HepG2 (cell line): ENCODE data around the gene AARS1. TPM values are rescaled to one million over a fixed set of nuclear protein-coding genes. Genes with fewer than 3 reads are reported as not detected.

ENCODE experiments used
- AGO1 ChIP-seq: fragments of 200-400 bp; formaldehyde crosslinking; IDR thresholded peaks from 2 replicates; pipeline ENCODE4 v1.6.1; 2017; ENCODE audit warnings: mild to moderate bottlenecking, low read depth, low read length, moderate library complexity; ENCODE audit not compliant: poor library complexity, severe bottlenecking
- ATF6 ChIP-seq: sonication (generic); formaldehyde crosslinking; conservative IDR thresholded peaks from 2 replicates; pipeline ENCODE4 v1.4.0; 2020; ENCODE audit warnings: missing genetic modification reagents
- DDIT3 ChIP-seq: sonication (generic); formaldehyde crosslinking; IDR thresholded peaks from 2 replicates; pipeline ENCODE4 v1.4.0; 2020; ENCODE audit warnings: mild to moderate bottlenecking, missing genetic modification reagents
- IKZF1 ChIP-seq: fragments of 450-650 bp; IDR thresholded peaks from 2 replicates; pipeline ENCODE4 v1.7.1; 2016
- MTA3 ChIP-seq: sonication (generic); formaldehyde crosslinking; IDR thresholded peaks from 2 replicates; pipeline ENCODE4 v1.4.0; 2020; ENCODE audit warnings: missing genetic modification reagents
- PREB ChIP-seq: sonication (generic); formaldehyde crosslinking; IDR thresholded peaks from 2 replicates; pipeline ENCODE4 v1.4.0; 2020; ENCODE audit warnings: missing genetic modification reagents
- SMAD1 ChIP-seq: sonication (generic); formaldehyde crosslinking; IDR thresholded peaks from 2 replicates; pipeline ENCODE4 v1.4.0; 2020; ENCODE audit warnings: missing genetic modification reagents, low read depth, mild to moderate bottlenecking, borderline replicate concordance
- YY1 ChIP-seq: IDR thresholded peaks from 2 replicates; pipeline ENCODE4 v1.6.1; 2011; ENCODE audit warnings: low read length, low read depth, moderate library complexity, mild to moderate bottlenecking; ENCODE audit not compliant: insufficient read depth, insufficient replicate concordance
- ZNF136 ChIP-seq: sonication (generic); formaldehyde crosslinking; IDR thresholded peaks from 2 replicates; pipeline ENCODE4 v1.8.1; 2022; ENCODE audit warnings: low read depth, mild to moderate bottlenecking, moderate library complexity, missing genetic modification reagents
- ZNF264 ChIP-seq: sonication (generic); formaldehyde crosslinking; IDR thresholded peaks from 2 replicates; pipeline ENCODE4 v1.4.0; 2020; ENCODE audit warnings: missing genetic modification reagents
- ZNF276 ChIP-seq: sonication (generic); formaldehyde crosslinking; IDR thresholded peaks from 2 replicates; pipeline ENCODE4 v1.4.0; 2020; ENCODE audit warnings: mild to moderate bottlenecking, low read depth, missing genetic modification reagents
- ZNF460 ChIP-seq: sonication (generic); formaldehyde crosslinking; IDR thresholded peaks from 2 replicates; pipeline ENCODE4 v1.5.1; 2020; ENCODE audit warnings: missing genetic modification reagents, mild to moderate bottlenecking, borderline replicate concordance
- ZNF609 ChIP-seq: sonication (generic); formaldehyde crosslinking; IDR thresholded peaks from 2 replicates; pipeline ENCODE4 v1.4.0; 2020; ENCODE audit warnings: mild to moderate bottlenecking, missing genetic modification reagents, borderline replicate concordance
- ZNF615 ChIP-seq: sonication (generic); formaldehyde crosslinking; IDR thresholded peaks from 2 replicates; pipeline ENCODE4 v1.5.0; 2020; ENCODE audit warnings: mild to moderate bottlenecking, missing genetic modification reagents, borderline replicate concordance
- ZNF761 ChIP-seq: sonication (generic); formaldehyde crosslinking; conservative IDR thresholded peaks from 2 replicates; pipeline ENCODE4 v1.4.0; 2020; ENCODE audit warnings: mild to moderate bottlenecking, missing genetic modification reagents
- ZNF781 ChIP-seq: sonication (generic); formaldehyde crosslinking; IDR thresholded peaks from 2 replicates; pipeline ENCODE4 v1.5.1; 2020; ENCODE audit warnings: borderline replicate concordance, mild to moderate bottlenecking, missing genetic modification reagents; ENCODE audit errors: not compliant biosample characterization
- ZSCAN12 ChIP-seq: sonication (generic); formaldehyde crosslinking; IDR thresholded peaks from 2 replicates; pipeline ENCODE4 v1.9.0; 2021; ENCODE audit warnings: mild to moderate bottlenecking, missing genetic modification reagents
- ZSCAN21 ChIP-seq: sonication (generic); formaldehyde crosslinking; IDR thresholded peaks from 2 replicates; pipeline ENCODE4 v1.8.0; 2022; ENCODE audit warnings: mild to moderate bottlenecking, missing genetic modification reagents, moderate library complexity, borderline replicate concordance
- polyA plus RNA-seq, 8 experiments: library from polyadenylated mRNA; depleted of rRNA in 3 of 8; stranded (reverse) in 7 of 8; unstranded in 1 of 8; fragments of >200 nt; fragmentation: Illumina TruSeq in 4 of 8; extraction: Trizol in 4 of 8; gene quantifications; 2 replicates each; pipeline versions ENCODE4 v1.2.1 to v1.2.3, GENCODE V29; 2011 to 2016; ENCODE audit warnings: low read depth in 4 of 8, missing spikeins in 1 of 8, mixed read lengths in 1 of 8; ENCODE audit not compliant: insufficient read depth in 1 of 8
- total RNA-seq, 5 experiments: library from RNA; depleted of rRNA; stranded (reverse); fragments of >200 nt; fragmentation: Illumina TruSeq; extraction: Trizol; gene quantifications; 2 replicates each; pipeline ENCODE4 v1.2.3, GENCODE V29; 2016; ENCODE audit warnings: low read depth in 1 of 5

Gene AARS1
- total and polyA plus RNA-seq, 2 of the 13 experiments (the other 11 are each of a cell fraction or from before 2014, with no cell fraction given) = 107 to 132 TPM

- peak; percentile 80 for TF ChIP-seq ZNF609 (CRISPR knock-in tag)
- no peak for TF ChIP-seq MTA3 (CRISPR knock-in tag)
- no peak for TF ChIP-seq PREB (CRISPR knock-in tag)
- peak; percentile 96 for TF ChIP-seq AGO1
- no peak for TF ChIP-seq IKZF1
- TF ChIP-seq DDIT3 (CRISPR knock-in tag) = no peak
- TF ChIP-seq SMAD1 (CRISPR knock-in tag) = peak; percentile 81; the same call in 1 of the 2 replicates
- TF ChIP-seq ZSCAN12 (CRISPR knock-in tag) = peak; percentile 90; the same call in 1 of the 2 replicates
- peak; percentile 46; the same call in 1 of the 2 replicates for TF ChIP-seq ZNF460
- 0 out of 2 replicates have a peak, but pooled peaks have one; percentile 67 for TF ChIP-seq ATF6
- no peak for TF ChIP-seq ZNF615
- TF ChIP-seq ZNF136 (CRISPR knock-in tag) = 0 out of 2 replicates have a peak, but pooled peaks have one; percentile 90
- peak; percentile 93 for TF ChIP-seq YY1
- no peak for TF ChIP-seq ZNF781 (CRISPR knock-in tag)
- no peak; the same call in 1 of the 2 replicates for TF ChIP-seq ZNF264
- no peak for TF ChIP-seq ZNF276 (CRISPR knock-in tag)
- TF ChIP-seq ZSCAN21 = peak; percentile 98
- 0 out of 2 replicates have a peak, but pooled peaks have one; percentile 67 for TF ChIP-seq ZNF761 (CRISPR knock-in tag)
Measured at GRCh38 chr16:70251629-70252354, 37.5 kb downstream of the AARS1 start, which contains the start of gene EXOSC6 (continued).
